SK-N-SH (cell line): ENCODE measurements around the gene UBE2G1. TPM values are rescaled to one million over a fixed set of nuclear protein-coding genes. Genes with fewer than 3 reads are reported as not detected.

Experiments used
- CTCF ChIA-PET: fragments of 300-600, 350-600 bp; formaldehyde crosslinking; extraction: SDS; loops from one replicate; lab custom pipeline; 2021; lab: Yijun Ruan, JAX
- POLR2A ChIA-PET: fragments of 350-600 bp; sonication (Branson Sonifier 250); formaldehyde crosslinking; extraction: SDS; loops from one replicate; lab custom pipeline; 2020; ENCODE audit warnings: antibody characterized with exemption, inconsistent platforms; lab: Yijun Ruan, JAX
- DNase-seq: peaks from one replicate; pipeline ENCODE4 v3.0.0; 2012
- H2AFZ ChIP-seq: fragments of 200-600 bp; sonication (generic); 2 replicates; pipeline ENCODE4 v1.8.1; 2016; ENCODE audit warnings: antibody characterized with exemption, mild to moderate bottlenecking, low read depth
- H3F3A ChIP-seq: fragments of 200-600 bp; sonication (generic); replicated peaks from 2 replicates; pipeline ENCODE3; 2016; ENCODE audit warnings: antibody characterized with exemption, mild to moderate bottlenecking; ENCODE audit not compliant: insufficient read depth
- H3K27ac ChIP-seq, 2 experiments: fragments of 200-500 bp in 1 of 2; fragments of 200-600 bp in 1 of 2; sonication (Bioruptor generic) in 1 of 2; sonication (generic), shearing (Covaris generic) in 1 of 2; 2 replicates each; pipeline versions ENCODE4 v1.5.1 to v1.6.1; 2014 to 2016; ENCODE audit warnings: low read depth in 2 of 2, inconsistent platforms in 1 of 2, low read length in 1 of 2, mild to moderate bottlenecking in 1 of 2, mixed read lengths in 1 of 2
- H3K27me3 ChIP-seq: fragments of 200-600 bp; sonication (generic), shearing (Covaris generic); 2 replicates; pipeline ENCODE4 v1.6.1; 2016; ENCODE audit warnings: mixed run types; ENCODE audit not compliant: insufficient read depth
- H3K36me3 ChIP-seq, 2 experiments: fragments of 200-500 bp in 1 of 2; fragments of 200-600 bp in 1 of 2; sonication (Bioruptor generic) in 1 of 2; sonication (generic) in 1 of 2; replicated peaks in 1 of 2; 2 replicates each; pipeline versions ENCODE3 to v1.5.1; 2014 to 2016; ENCODE audit warnings: low read length in 1 of 2, mild to moderate bottlenecking in 1 of 2; ENCODE audit not compliant: insufficient read depth in 2 of 2, control insufficient read depth in 1 of 2
- H3K4me1 ChIP-seq, 2 experiments: fragments of 200-500 bp in 1 of 2; fragments of 200-600 bp in 1 of 2; sonication (Bioruptor generic) in 1 of 2; sonication (generic), shearing (Covaris generic) in 1 of 2; 2 replicates each; pipeline versions ENCODE4 v1.5.1 to v1.6.1; 2014 to 2016; ENCODE audit warnings: low read depth in 1 of 2, low read length in 1 of 2, mixed run types in 1 of 2; ENCODE audit not compliant: insufficient read depth in 2 of 2, control insufficient read depth in 1 of 2
- H3K4me2 ChIP-seq: fragments of 200-600 bp; sonication (generic), shearing (Covaris generic); 2 replicates; pipeline ENCODE4 v1.6.1; 2017; ENCODE audit warnings: mixed run types
- H3K4me3 ChIP-seq, 2 experiments: fragments of 200-500 bp in 1 of 2; fragments of 200-600 bp in 1 of 2; sonication (Bioruptor generic) in 1 of 2; sonication (generic), shearing (Covaris generic) in 1 of 2; 2 replicates each; pipeline versions ENCODE4 v1.5.1 to v1.8.1; 2014 to 2016; ENCODE audit warnings: low read depth in 2 of 2, inconsistent platforms in 1 of 2, low read length in 1 of 2, mild to moderate bottlenecking in 1 of 2, mixed read lengths in 1 of 2, moderate library complexity in 1 of 2
- H3K79me2 ChIP-seq: fragments of 200-600 bp; sonication (generic); 2 replicates; pipeline ENCODE4 v1.8.1; 2017; ENCODE audit warnings: mild to moderate bottlenecking; ENCODE audit not compliant: insufficient read depth
- H3K9ac ChIP-seq: fragments of 200-600 bp; sonication (generic); 2 replicates; pipeline ENCODE4 v1.6.1; 2017; ENCODE audit warnings: mixed run types
- H3K9me2 ChIP-seq: fragments of 200-600 bp; sonication (generic); 2 replicates; pipeline ENCODE4 v1.6.1; 2017; ENCODE audit warnings: mixed run types
- H3K9me3 ChIP-seq: fragments of 200-600 bp; sonication (generic); 2 replicates; pipeline ENCODE4 v1.6.1; 2017; ENCODE audit warnings: mixed run types, mild to moderate bottlenecking, moderate library complexity
- H4K20me1 ChIP-seq: fragments of 200-600 bp; sonication (generic); 2 replicates; pipeline ENCODE4 v1.6.1; 2017; ENCODE audit warnings: mild to moderate bottlenecking, mixed run types; ENCODE audit not compliant: insufficient read depth
- CHD2 ChIP-seq: fragments of 150-350 bp; IDR thresholded peaks from 2 replicates; pipeline ENCODE4 v1.6.1; 2018; ENCODE audit warnings: low read length; ENCODE audit not compliant: partially characterized antibody
- ELF1 ChIP-seq: IDR thresholded peaks from 2 replicates; pipeline ENCODE4 v1.4.0; 2012
- EP300 ChIP-seq, 2 experiments: IDR thresholded peaks; 2 replicates each; pipeline versions ENCODE4 v1.4.0 to v1.6.1; 2012; ENCODE audit warnings: borderline replicate concordance in 1 of 2, low read depth in 1 of 2, low read length in 1 of 2
- FOSL2 ChIP-seq: IDR thresholded peaks from 2 replicates; pipeline ENCODE4 v1.4.0; 2012; ENCODE audit warnings: low read depth, mild to moderate bottlenecking, moderate library complexity, borderline replicate concordance
- FOXJ3 ChIP-seq: sonication (generic); formaldehyde crosslinking; IDR thresholded peaks from 2 replicates; pipeline ENCODE4 v1.5.1; 2020; ENCODE audit warnings: mild to moderate bottlenecking, missing genetic modification reagents
- FOXM1 ChIP-seq: IDR thresholded peaks from 2 replicates; pipeline ENCODE4 v1.4.0; 2012; ENCODE audit warnings: low read depth, mild to moderate bottlenecking
- GABPA ChIP-seq: IDR thresholded peaks from 2 replicates; pipeline ENCODE4 v1.4.0; 2012; ENCODE audit warnings: low read depth, mild to moderate bottlenecking
- GATA2 ChIP-seq: sonication (generic); formaldehyde crosslinking; IDR thresholded peaks from 2 replicates; pipeline ENCODE4 v1.5.0; 2020; ENCODE audit warnings: mild to moderate bottlenecking, missing genetic modification reagents
- JUND ChIP-seq: IDR thresholded peaks from 2 replicates; pipeline ENCODE4 v1.4.0; 2012
- MXI1 ChIP-seq: IDR thresholded peaks from 2 replicates; pipeline ENCODE4 v1.6.1; 2012; ENCODE audit warnings: mild to moderate bottlenecking, low read depth, low read length, improper control_type of control experiment
- NFIC ChIP-seq: IDR thresholded peaks from 2 replicates; pipeline ENCODE4 v1.4.0; 2012; ENCODE audit warnings: borderline replicate concordance
- NRF1 ChIP-seq: IDR thresholded peaks from 2 replicates; pipeline ENCODE4 v1.6.1; 2012; ENCODE audit warnings: low read depth, mild to moderate bottlenecking, low read length
- POLR2AphosphoS5 ChIP-seq: IDR thresholded peaks from 2 replicates; pipeline ENCODE4 v1.6.1; 2012; ENCODE audit warnings: low read depth, low read length
- RAD21 ChIP-seq: IDR thresholded peaks from 2 replicates; pipeline ENCODE4 v1.6.1; 2012; ENCODE audit warnings: mild to moderate bottlenecking, low read length
- RFX5 ChIP-seq: IDR thresholded peaks from 2 replicates; pipeline ENCODE4 v1.6.1; 2012; ENCODE audit warnings: mild to moderate bottlenecking, improper control_type of control experiment, low read length
- RXRA ChIP-seq: IDR thresholded peaks from 2 replicates; pipeline ENCODE4 v1.4.0; 2012; ENCODE audit warnings: low read depth, mild to moderate bottlenecking, borderline replicate concordance
- SIN3A ChIP-seq: IDR thresholded peaks from 2 replicates; pipeline ENCODE4 v1.6.1; 2012; ENCODE audit warnings: low read depth, mild to moderate bottlenecking, low read length, moderate library complexity, borderline replicate concordance
- SMC3 ChIP-seq: IDR thresholded peaks from 2 replicates; pipeline ENCODE4 v1.6.1; 2012; ENCODE audit warnings: low read depth, low read length, improper control_type of control experiment
- TAF1 ChIP-seq: IDR thresholded peaks from 2 replicates; pipeline ENCODE4 v1.6.1; 2012; ENCODE audit warnings: low read depth, mild to moderate bottlenecking, low read length, moderate library complexity, borderline replicate concordance
- TCF12 ChIP-seq: IDR thresholded peaks from 2 replicates; pipeline ENCODE4 v1.4.0; 2012
- USF1 ChIP-seq: IDR thresholded peaks from 2 replicates; pipeline ENCODE4 v1.4.0; 2012; ENCODE audit warnings: low read depth, borderline replicate concordance
- YY1 ChIP-seq: IDR thresholded peaks from 2 replicates; pipeline ENCODE4 v1.4.0; 2012; ENCODE audit warnings: low read depth, mild to moderate bottlenecking
- ZBTB33 ChIP-seq: IDR thresholded peaks from 2 replicates; pipeline ENCODE4 v1.4.0; 2012; ENCODE audit warnings: low read depth, borderline replicate concordance
- WGBS: methylation state at CpG from one replicate; pipeline ENCODE4 v1.1.6; 2017; ENCODE audit warnings: low lambda C conversion rate; 5-methylcytosine and 5-hydroxymethylcytosine counted together
- polyA plus RNA-seq, 3 experiments: library from polyadenylated mRNA; depleted of rRNA; stranded (reverse); fragments of >200 nt; gene quantifications; 2 replicates each; pipeline ENCODE4 v1.2.3, GENCODE V29; 2012
- TF ChIP-seq, protein P1 (sequence below): fragments of 200-600 bp; sonication (generic); IDR thresholded peaks from 2 replicates; pipeline ENCODE4 v1.6.1; 2017; ENCODE audit warnings: antibody characterized with exemption, mild to moderate bottlenecking, moderate library complexity
- TF ChIP-seq, protein P2 (sequence below): IDR thresholded peaks from 2 replicates; pipeline ENCODE4 v1.6.1; 2012; ENCODE audit warnings: mild to moderate bottlenecking, low read depth, low read length, moderate library complexity
- TF ChIP-seq, protein P3 (sequence below): fragments of 150-350 bp; IDR thresholded peaks from 2 replicates; pipeline ENCODE4 v1.6.1; 2016; ENCODE audit warnings: mild to moderate bottlenecking, low read depth, low read length

UBE2G1 gene
- polyA plus RNA-seq, 1 of the 3 experiments (the other 2 are of a cell fraction) = 23.2 TPM

DNA sequence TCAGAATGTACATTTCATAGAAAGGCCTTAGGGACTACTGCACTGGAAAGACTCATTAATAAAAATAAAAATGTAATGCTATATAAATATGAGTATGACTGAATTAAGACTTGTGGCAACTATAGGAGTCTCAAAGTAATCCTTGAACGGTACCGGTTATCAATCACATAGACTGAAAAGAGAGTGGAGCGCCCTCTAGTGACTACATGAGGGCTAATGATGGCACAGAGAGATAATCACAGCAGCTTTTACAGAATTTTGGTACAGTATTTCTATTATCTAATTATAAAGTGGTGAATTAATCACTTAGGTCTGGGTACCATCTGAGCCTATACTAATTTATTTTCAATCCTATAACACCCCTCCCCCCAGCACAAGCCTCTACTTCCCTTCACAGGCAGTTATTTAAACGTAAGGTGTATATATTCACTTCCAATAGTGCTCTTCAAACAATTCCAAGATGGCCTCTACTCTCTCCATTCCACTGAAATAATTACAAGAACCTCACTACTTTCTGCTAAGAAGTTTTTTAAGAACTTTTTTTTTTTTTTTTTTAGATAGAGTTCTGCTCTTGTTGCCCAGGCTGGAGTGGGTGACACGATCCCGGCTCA, 62.0 kb downstream of the UBE2G1 start:
- H4K20me1 ChIP-seq = peaks cover 35% of the 10 kb centered on the region
- peaks cover 18 to 37% of the 10 kb centered on the region in 2 experiments for H3K36me3 ChIP-seq
- peaks cover 9% of the 10 kb centered on the region for H3F3A ChIP-seq
- H2AFZ ChIP-seq = no peak overlapping the region
- CTCF ChIA-PET = interaction anchor here (0.6 to 4.6 kb wide), 19 partner anchors 9 to 404 kb away, joined by 3 to 29 read pairs (median 4); partner anchors contain the start of gene UBE2G1
- H3K4me3 ChIP-seq = peak overlapping the region in 1 of 2 experiments; percentile 20; a peak in 1 of 4 replicates
- no peaks in the 10 kb centered on the region for H3K9me2 ChIP-seq
- H3K79me2 ChIP-seq = peaks cover 96% of the 10 kb centered on the region
- H3K27ac ChIP-seq = 0 out of 4 replicates have a peak overlapping the region, but pooled peaks of 1 of the 2 experiments have one; percentile 8
- DNase-seq = peak; percentile 68
- 51% methylated on average over 6 of the region's 6 CpGs for WGBS
- no peak overlapping the region for H3K4me2 ChIP-seq
- H3K4me1 ChIP-seq = no peaks in the 10 kb centered on the region; a peak in 1 of 4 replicates
- no peaks in the 10 kb centered on the region for H3K9me3 ChIP-seq
- TF ChIP-seq MXI1 (no peak), RAD21 (peak; percentile 56), JUND (no peak), YY1 (no peak), NRF1 (no peak), SMC3 (peak; percentile 44), RXRA (no peak), RFX5 (no peak), ZBTB33 (no peak), NFIC (no peak), SIN3A (no peak), GATA2 (0 out of 2 replicates have a peak, but pooled peaks have one; percentile 15), USF1 (no peak), POLR2AphosphoS5 (no peak), ELF1 (no peak), GABPA (no peak), CHD2 (no peak), EP300 (IDR thresholded peaks at IDR 0.05; ENCODE audit: borderline replicate concordance in 1 of 2, low read depth in 1 of 2, low read length in 1 of 2) (no peak), TCF12 (no peak), TAF1 (no peak), FOXM1 (no peak), FOSL2 (no peak), FOXJ3 (CRISPR knock-in tag) (no peak)
- TF ChIP-seq, protein P1, sequence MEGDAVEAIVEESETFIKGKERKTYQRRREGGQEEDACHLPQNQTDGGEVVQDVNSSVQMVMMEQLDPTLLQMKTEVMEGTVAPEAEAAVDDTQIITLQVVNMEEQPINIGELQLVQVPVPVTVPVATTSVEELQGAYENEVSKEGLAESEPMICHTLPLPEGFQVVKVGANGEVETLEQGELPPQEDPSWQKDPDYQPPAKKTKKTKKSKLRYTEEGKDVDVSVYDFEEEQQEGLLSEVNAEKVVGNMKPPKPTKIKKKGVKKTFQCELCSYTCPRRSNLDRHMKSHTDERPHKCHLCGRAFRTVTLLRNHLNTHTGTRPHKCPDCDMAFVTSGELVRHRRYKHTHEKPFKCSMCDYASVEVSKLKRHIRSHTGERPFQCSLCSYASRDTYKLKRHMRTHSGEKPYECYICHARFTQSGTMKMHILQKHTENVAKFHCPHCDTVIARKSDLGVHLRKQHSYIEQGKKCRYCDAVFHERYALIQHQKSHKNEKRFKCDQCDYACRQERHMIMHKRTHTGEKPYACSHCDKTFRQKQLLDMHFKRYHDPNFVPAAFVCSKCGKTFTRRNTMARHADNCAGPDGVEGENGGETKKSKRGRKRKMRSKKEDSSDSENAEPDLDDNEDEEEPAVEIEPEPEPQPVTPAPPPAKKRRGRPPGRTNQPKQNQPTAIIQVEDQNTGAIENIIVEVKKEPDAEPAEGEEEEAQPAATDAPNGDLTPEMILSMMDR = peak; percentile 93
- TF ChIP-seq, protein P2, sequence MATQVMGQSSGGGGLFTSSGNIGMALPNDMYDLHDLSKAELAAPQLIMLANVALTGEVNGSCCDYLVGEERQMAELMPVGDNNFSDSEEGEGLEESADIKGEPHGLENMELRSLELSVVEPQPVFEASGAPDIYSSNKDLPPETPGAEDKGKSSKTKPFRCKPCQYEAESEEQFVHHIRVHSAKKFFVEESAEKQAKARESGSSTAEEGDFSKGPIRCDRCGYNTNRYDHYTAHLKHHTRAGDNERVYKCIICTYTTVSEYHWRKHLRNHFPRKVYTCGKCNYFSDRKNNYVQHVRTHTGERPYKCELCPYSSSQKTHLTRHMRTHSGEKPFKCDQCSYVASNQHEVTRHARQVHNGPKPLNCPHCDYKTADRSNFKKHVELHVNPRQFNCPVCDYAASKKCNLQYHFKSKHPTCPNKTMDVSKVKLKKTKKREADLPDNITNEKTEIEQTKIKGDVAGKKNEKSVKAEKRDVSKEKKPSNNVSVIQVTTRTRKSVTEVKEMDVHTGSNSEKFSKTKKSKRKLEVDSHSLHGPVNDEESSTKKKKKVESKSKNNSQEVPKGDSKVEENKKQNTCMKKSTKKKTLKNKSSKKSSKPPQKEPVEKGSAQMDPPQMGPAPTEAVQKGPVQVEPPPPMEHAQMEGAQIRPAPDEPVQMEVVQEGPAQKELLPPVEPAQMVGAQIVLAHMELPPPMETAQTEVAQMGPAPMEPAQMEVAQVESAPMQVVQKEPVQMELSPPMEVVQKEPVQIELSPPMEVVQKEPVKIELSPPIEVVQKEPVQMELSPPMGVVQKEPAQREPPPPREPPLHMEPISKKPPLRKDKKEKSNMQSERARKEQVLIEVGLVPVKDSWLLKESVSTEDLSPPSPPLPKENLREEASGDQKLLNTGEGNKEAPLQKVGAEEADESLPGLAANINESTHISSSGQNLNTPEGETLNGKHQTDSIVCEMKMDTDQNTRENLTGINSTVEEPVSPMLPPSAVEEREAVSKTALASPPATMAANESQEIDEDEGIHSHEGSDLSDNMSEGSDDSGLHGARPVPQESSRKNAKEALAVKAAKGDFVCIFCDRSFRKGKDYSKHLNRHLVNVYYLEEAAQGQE = no peak
- TF ChIP-seq, protein P3, sequence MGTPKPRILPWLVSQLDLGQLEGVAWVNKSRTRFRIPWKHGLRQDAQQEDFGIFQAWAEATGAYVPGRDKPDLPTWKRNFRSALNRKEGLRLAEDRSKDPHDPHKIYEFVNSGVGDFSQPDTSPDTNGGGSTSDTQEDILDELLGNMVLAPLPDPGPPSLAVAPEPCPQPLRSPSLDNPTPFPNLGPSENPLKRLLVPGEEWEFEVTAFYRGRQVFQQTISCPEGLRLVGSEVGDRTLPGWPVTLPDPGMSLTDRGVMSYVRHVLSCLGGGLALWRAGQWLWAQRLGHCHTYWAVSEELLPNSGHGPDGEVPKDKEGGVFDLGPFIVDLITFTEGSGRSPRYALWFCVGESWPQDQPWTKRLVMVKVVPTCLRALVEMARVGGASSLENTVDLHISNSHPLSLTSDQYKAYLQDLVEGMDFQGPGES = no peak
- TF ChIP-seq, all 33 proteins: peak for 4
- H3K27me3 ChIP-seq = no peaks in the 10 kb centered on the region
- POLR2A ChIA-PET = no interaction called here
- no peak overlapping the region for H3K9ac ChIP-seq
